Epithelial cell of proximal tubule (primary cell): Measurements from ENCODE around the gene FHIT. TPM values are rescaled to one million over a fixed set of nuclear protein-coding genes. Genes with fewer than 3 reads are reported as not detected.

Source experiments
- DNase-seq: peaks from one replicate; pipeline ENCODE4 v3.0.0-alpha.2; 2011; ENCODE audit warnings: low read depth
- H3K4me3 ChIP-seq: 2 replicates; pipeline ENCODE4 v1.5.1; 2011; ENCODE audit warnings: low read depth, mild to moderate bottlenecking, low read length
- total RNA-seq: library from RNA; depleted of rRNA; stranded (reverse); fragments of >200 nt; gene quantifications from 2 replicates; pipeline ENCODE4 v1.2.3, GENCODE V29; 2015
- TF ChIP-seq, protein P1 (sequence below): conservative IDR thresholded peaks from 2 replicates; pipeline ENCODE4 v1.5.1; 2012; ENCODE audit warnings: low read depth, mild to moderate bottlenecking, low read length

Gene FHIT
- total RNA-seq, 1 donor from 2014 or later = 3.7 TPM

DNA sequence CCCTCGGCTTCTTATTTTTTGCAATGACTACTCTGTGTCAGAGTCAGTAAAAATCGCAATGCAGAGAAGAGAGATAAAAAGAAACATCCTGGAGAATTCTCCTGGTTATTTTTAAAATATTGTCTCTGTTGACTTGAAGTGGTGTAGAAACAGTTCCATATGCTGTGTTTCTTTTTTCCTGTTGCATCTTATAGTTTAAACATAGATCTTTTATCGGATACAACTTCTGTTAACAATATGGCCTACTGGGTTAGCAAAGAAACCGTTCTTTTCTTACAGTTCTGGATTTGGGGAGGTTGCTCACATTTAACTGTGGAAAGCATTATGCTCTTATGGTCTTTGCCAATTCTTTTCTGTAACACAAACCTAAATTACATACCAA, 1432.3 kb downstream of the FHIT start:
- TF ChIP-seq, protein P1, sequence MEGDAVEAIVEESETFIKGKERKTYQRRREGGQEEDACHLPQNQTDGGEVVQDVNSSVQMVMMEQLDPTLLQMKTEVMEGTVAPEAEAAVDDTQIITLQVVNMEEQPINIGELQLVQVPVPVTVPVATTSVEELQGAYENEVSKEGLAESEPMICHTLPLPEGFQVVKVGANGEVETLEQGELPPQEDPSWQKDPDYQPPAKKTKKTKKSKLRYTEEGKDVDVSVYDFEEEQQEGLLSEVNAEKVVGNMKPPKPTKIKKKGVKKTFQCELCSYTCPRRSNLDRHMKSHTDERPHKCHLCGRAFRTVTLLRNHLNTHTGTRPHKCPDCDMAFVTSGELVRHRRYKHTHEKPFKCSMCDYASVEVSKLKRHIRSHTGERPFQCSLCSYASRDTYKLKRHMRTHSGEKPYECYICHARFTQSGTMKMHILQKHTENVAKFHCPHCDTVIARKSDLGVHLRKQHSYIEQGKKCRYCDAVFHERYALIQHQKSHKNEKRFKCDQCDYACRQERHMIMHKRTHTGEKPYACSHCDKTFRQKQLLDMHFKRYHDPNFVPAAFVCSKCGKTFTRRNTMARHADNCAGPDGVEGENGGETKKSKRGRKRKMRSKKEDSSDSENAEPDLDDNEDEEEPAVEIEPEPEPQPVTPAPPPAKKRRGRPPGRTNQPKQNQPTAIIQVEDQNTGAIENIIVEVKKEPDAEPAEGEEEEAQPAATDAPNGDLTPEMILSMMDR = no peak
- DNase-seq = no peak
- H3K4me3 ChIP-seq = no peak overlapping the region

GRCh38 chr3:59818033-59818918, 1433.0 kb downstream of the FHIT start:
- H3K4me3 ChIP-seq = no peak overlapping the region
- TF ChIP-seq, protein P1 = no peak
- DNase-seq = peak; percentile 74

GRCh38 chr3:59817511-59817910, 1433.7 kb downstream of the FHIT start:
- H3K4me3 ChIP-seq = no peak overlapping the region
- TF ChIP-seq, protein P1 = no peak
- DNase-seq = no peak

GRCh38 chr3:59816312-59816711, 1434.9 kb downstream of the FHIT start:
- TF ChIP-seq, protein P1 = no peak
- DNase-seq = no peak
- no peak overlapping the region for H3K4me3 ChIP-seq

GRCh38 chr3:59813148-59813538, 1438.1 kb downstream of the FHIT start:
- no peak overlapping the region for H3K4me3 ChIP-seq
- DNase-seq = no peak
- TF ChIP-seq, protein P1 = no peak

GRCh38 chr3:59812237-59813147, 1438.8 kb downstream of the FHIT start:
- H3K4me3 ChIP-seq = no peak overlapping the region
- DNase-seq = no peak
- TF ChIP-seq, protein P1 = no peak
